ENCODE data around the gene SIX3.

DNA sequence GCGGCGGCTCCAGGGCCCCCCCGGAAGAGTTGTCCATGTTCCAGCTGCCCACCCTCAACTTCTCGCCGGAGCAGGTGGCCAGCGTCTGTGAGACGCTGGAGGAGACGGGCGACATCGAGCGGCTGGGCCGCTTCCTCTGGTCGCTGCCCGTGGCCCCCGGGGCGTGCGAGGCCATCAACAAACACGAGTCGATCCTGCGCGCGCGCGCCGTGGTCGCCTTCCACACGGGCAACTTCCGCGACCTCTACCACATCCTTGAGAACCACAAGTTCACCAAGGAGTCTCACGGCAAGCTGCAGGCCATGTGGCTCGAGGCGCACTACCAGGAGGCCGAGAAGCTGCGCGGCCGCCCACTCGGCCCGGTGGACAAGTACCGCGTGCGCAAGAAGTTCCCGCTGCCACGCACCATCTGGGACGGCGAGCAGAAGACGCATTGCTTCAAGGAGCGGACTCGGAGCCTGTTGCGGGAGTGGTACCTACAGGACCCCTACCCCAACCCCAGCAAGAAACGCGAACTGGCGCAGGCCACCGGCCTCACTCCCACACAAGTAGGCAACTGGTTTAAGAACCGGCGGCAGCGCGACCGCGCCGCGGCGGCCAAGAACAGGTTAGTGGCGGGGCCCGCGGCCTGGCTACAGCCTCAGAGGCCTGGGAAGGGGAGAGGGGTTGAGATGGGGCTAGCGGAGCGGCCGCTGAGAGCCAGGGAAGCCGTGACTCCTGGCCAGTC is 965 bp downstream of the SIX3 start:
- TF ChIP-seq POLR2A (IDR thresholded peaks at IDR 0.05) (no peak), EP300 (IDR thresholded peaks at IDR 0.05) (no peak)
